Fibroblast of the aortic adventitia (primary cell): ENCODE results near the gene CTCFL. TPM values are rescaled to one million over a fixed set of nuclear protein-coding genes. Genes with fewer than 3 reads are reported as not detected.

ENCODE experiments used
- DNase-seq: peaks from one replicate; pipeline ENCODE4 v3.0.0-alpha.2; 2010; ENCODE audit warnings: low read depth
- H3K4me3 ChIP-seq: 2 replicates; pipeline ENCODE4 v1.5.1; 2011; ENCODE audit warnings: low read depth, mild to moderate bottlenecking, control low read depth, low read length, moderate library complexity
- CTCF ChIP-seq: IDR thresholded peaks from 2 replicates; pipeline ENCODE4 v1.5.1; 2011; ENCODE audit warnings: mild to moderate bottlenecking, low read length, control low read depth, inconsistent platforms; ENCODE audit not compliant: insufficient read depth
- total RNA-seq: library from RNA; depleted of rRNA; stranded (reverse); fragments of >200 nt; gene quantifications from 2 replicates; pipeline ENCODE4 v1.2.3, GENCODE V29; 2012; ENCODE audit warnings: low replicate concordance

The CTCFL gene
- total RNA-seq, 1 donor, result not detected

- DNase-seq, result no peak
- no peak overlapping the region for H3K4me3 ChIP-seq
- TF ChIP-seq CTCF, result no peak
These were observed 42.8 kb downstream of the CTCFL start for GRCh38 chr20:57482148-57482547.

- no peak overlapping the region for H3K4me3 ChIP-seq
- no peak for DNase-seq
- TF ChIP-seq CTCF, result no peak
These were observed 43.6 kb downstream of the CTCFL start for GRCh38 chr20:57481281-57481711.

- H3K4me3 ChIP-seq, result no peak overlapping the region
- TF ChIP-seq CTCF, result no peak
- DNase-seq, result no peak
These were observed 44.3 kb downstream of the CTCFL start for GRCh38 chr20:57480444-57481160.

GRCh38 chr20:57479196-57479595 is 45.7 kb downstream of the CTCFL start:
- TF ChIP-seq CTCF, result no peak
- no peak overlapping the region for H3K4me3 ChIP-seq
- DNase-seq, result no peak

- H3K4me3 ChIP-seq, result no peak overlapping the region
- DNase-seq, result no peak
- TF ChIP-seq CTCF, result no peak
These were observed 46.8 kb downstream of the CTCFL start for GRCh38 chr20:57478176-57478575.

GRCh38 chr20:57476641-57477461 is 48.1 kb downstream of the CTCFL start:
- TF ChIP-seq CTCF, result no peak
- H3K4me3 ChIP-seq, result no peak overlapping the region
- no peak for DNase-seq
